Natural killer cell (primary cell): ENCODE data around the gene SNX5. TPM values are rescaled to one million over a fixed set of nuclear protein-coding genes. Genes with fewer than 3 reads are reported as not detected.

Experiments used
- ATAC-seq, 3 donors: fragments of 150-1000 bp in 2 of 3; fragments of 200-7000 bp in 1 of 3; cut with Tn5 transposase; 1 replicate in 1 of 3; 2 replicates in 2 of 3; pipeline ENCODE4 v1.10.0; 2021; ENCODE audit warnings: mild to moderate bottlenecking in 2 of 3, moderate library complexity in 2 of 3
- DNase-seq, 2 donors: peaks; one replicate each; pipeline versions ENCODE4 v3.0.0 to v3.0.0-alpha.2; 2013 to 2021; ENCODE audit warnings: mixed read lengths in 1 of 2
- H3K27ac ChIP-seq: one replicate; pipeline ENCODE4 v1.5.1; 2013; ENCODE audit warnings: mild to moderate bottlenecking, low read length
- H3K27me3 ChIP-seq: one replicate; pipeline ENCODE4 v1.6.1; 2013; ENCODE audit warnings: low read length; ENCODE audit not compliant: control insufficient read depth, insufficient read depth
- H3K36me3 ChIP-seq: one replicate; pipeline ENCODE4 v1.6.1; 2013; ENCODE audit warnings: low read length; ENCODE audit not compliant: control insufficient read depth, insufficient read depth
- H3K4me1 ChIP-seq: one replicate; pipeline ENCODE4 v1.6.1; 2013; ENCODE audit warnings: low read length; ENCODE audit not compliant: control insufficient read depth, insufficient read depth
- H3K4me3 ChIP-seq: one replicate; pipeline ENCODE4 v1.5.1; 2013; ENCODE audit warnings: low read length
- H3K9me3 ChIP-seq: one replicate; pipeline ENCODE4 v1.6.1; 2013; ENCODE audit warnings: low read length; ENCODE audit not compliant: control insufficient read depth, insufficient read depth
- H3K27ac Mint-ChIP-seq, 2 donors: one replicate each; pipeline ENCODE4 v1.8.0; 2022; ENCODE audit warnings: mild to moderate bottlenecking in 2 of 2, mixed read lengths in 2 of 2, moderate library complexity in 1 of 2
- H3K27me3 Mint-ChIP-seq, 2 donors: one replicate each; pipeline ENCODE4 v1.8.0; 2022; ENCODE audit warnings: low read depth in 2 of 2, mixed read lengths in 2 of 2
- H3K36me3 Mint-ChIP-seq: one replicate; pipeline ENCODE4 v1.8.0; 2022; ENCODE audit warnings: mixed read lengths
- H3K4me1 Mint-ChIP-seq, 2 donors: one replicate each; pipeline ENCODE4 v1.8.0; 2022; ENCODE audit warnings: mixed read lengths in 2 of 2
- H3K4me3 Mint-ChIP-seq: one replicate; pipeline ENCODE4 v1.8.0; 2022; ENCODE audit warnings: mild to moderate bottlenecking, moderate library complexity, mixed read lengths
- H3K9me3 Mint-ChIP-seq, 2 donors: one replicate each; pipeline ENCODE4 v1.8.0; 2022; ENCODE audit warnings: mixed read lengths in 2 of 2
- CTCF ChIP-seq: fragments of 200-600 bp; IDR thresholded peaks from one replicate; pipeline ENCODE4 v1.8.0; 2022; ENCODE audit warnings: antibody characterized with exemption
- WGBS: methylation state at CpG from one replicate; pipeline ENCODE4 v1.1.7; 2013; ENCODE audit warnings: missing lambda C conversion rate; ENCODE audit not compliant: insufficient coverage; 5-methylcytosine and 5-hydroxymethylcytosine counted together
- intact Hi-C: fragments of 100-400 bp; cut with micrococcal nuclease; formaldehyde crosslinking; loops from one replicate; pipeline ENCODE4 v1.14.2; 2022
- total RNA-seq, 4 donors: library from RNA; stranded (reverse); fragments of 120-200 nt in 1 of 4; gene quantifications; one replicate each; pipeline versions ENCODE4 v1.2.3 to v1.2.4, GENCODE V29; 2013 to 2022

SNX5 gene
- total RNA-seq, 3 donors from 2014 or later (not counting 1 experiment from before 2014, with no cell fraction given), result 62.3 to 85.4 (median 72.1) TPM

- intact Hi-C loops, result no loop called here
- Histone ChIP-seq H3K4me1 (no peaks in the 10 kb centered on the region), H3K9me3 (no peaks in the 10 kb centered on the region), H3K4me3 (no peak overlapping the region), H3K36me3 (peaks cover 80% of the 10 kb centered on the region), H3K27ac (no peak overlapping the region), H3K27me3 (no peaks in the 10 kb centered on the region)
- H3K36me3 Mint-ChIP-seq, result peaks cover 45% of the 10 kb centered on the region
- H3K4me3 Mint-ChIP-seq, result no peak overlapping the region
- H3K9me3 Mint-ChIP-seq, result no peaks in the 10 kb centered on the region
- ATAC-seq (no peak), DNase-seq (no peak)
- TF ChIP-seq CTCF, result no peak
- peaks cover 0 to 7% of the 10 kb centered on the region in 2 donors for H3K4me1 Mint-ChIP-seq
- H3K27ac Mint-ChIP-seq, result peak overlapping the region; percentile 8 to 27
- no peaks in the 10 kb centered on the region for H3K27me3 Mint-ChIP-seq
- 98% methylated on average over 2 of the region's 4 CpGs for whole genome bisulfite sequencing
These were observed 23.6 kb downstream of the SNX5 start for GRCh38 chr20:17944854-17945474.

GRCh38 chr20:17943343-17943742 is 25.3 kb downstream of the SNX5 start:
- no peak for TF ChIP-seq CTCF
- Histone ChIP-seq H3K36me3 (peaks cover 64% of the 10 kb centered on the region), H3K4me1 (peaks cover 14% of the 10 kb centered on the region), H3K4me3 (no peak overlapping the region), H3K27me3 (no peaks in the 10 kb centered on the region), H3K9me3 (no peaks in the 10 kb centered on the region), H3K27ac (no peak overlapping the region)
- intact Hi-C loops, result no loop called here
- Mint-ChIP-seq H3K27ac (peak overlapping the region; percentile 14 to 15), H3K9me3 (no peaks in the 10 kb centered on the region), H3K36me3 (peaks cover 32% of the 10 kb centered on the region), H3K27me3 (no peaks in the 10 kb centered on the region), H3K4me1 (peaks cover 5 to 18% of the 10 kb centered on the region in 2 donors), H3K4me3 (no peak overlapping the region)
- no peak for DNase-seq
- ATAC-seq, result no peak
- 44% methylated on average over 2 of the region's 3 CpGs for WGBS

- WGBS, result 93% methylated on average over 2 of the region's 3 CpGs
- intact Hi-C loops, result no loop called here
These were observed 26.8 kb downstream of the SNX5 start for GRCh38 chr20:17941826-17942196.

More at GRCh38 chr20:17941826-17942196, 26.8 kb downstream of the SNX5 start:
- peaks cover 29% of the 10 kb centered on the region for H3K36me3 Mint-ChIP-seq
- no peaks in the 10 kb centered on the region for H3K9me3 ChIP-seq
- peaks cover 5 to 18% of the 10 kb centered on the region in 2 donors for H3K4me1 Mint-ChIP-seq
- H3K36me3 ChIP-seq, result peaks cover 49% of the 10 kb centered on the region
- ATAC-seq, result no peak
- H3K4me3 Mint-ChIP-seq, result no peak overlapping the region
- H3K27ac Mint-ChIP-seq, result peak overlapping the region in 1 of 2 donors; percentile 76
- H3K27ac ChIP-seq, result no peak overlapping the region
- DNase-seq, result no peak
- no peaks in the 10 kb centered on the region for H3K9me3 Mint-ChIP-seq
- no peak for TF ChIP-seq CTCF
- H3K27me3 Mint-ChIP-seq, result no peaks in the 10 kb centered on the region
- peaks cover 17% of the 10 kb centered on the region for H3K4me1 ChIP-seq
- no peak overlapping the region for H3K4me3 ChIP-seq
- no peaks in the 10 kb centered on the region for H3K27me3 ChIP-seq
